ENCODE measurements around the gene PELI2.

DNA sequence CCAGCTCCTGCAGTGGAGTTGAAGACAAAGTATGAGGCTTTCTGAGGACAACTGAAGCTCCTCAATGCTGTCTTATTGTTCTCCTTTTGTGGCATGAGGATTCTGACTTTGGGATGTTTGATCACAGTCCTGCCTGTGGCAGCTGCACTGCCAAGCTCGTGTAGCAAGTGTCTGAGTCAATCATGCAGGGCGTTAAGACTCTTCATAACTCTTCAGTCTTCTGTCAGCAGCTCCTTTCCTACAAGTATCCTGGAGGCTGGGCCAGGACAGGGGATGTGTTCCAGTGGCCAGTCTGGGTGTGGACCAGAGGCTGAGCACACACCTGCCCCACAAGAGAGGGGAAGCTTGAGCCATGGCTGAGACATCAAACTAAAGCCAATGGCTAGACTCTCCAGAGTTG lies 94.3 kb downstream of the PELI2 start:
- TF ChIP-seq, protein P1, sequence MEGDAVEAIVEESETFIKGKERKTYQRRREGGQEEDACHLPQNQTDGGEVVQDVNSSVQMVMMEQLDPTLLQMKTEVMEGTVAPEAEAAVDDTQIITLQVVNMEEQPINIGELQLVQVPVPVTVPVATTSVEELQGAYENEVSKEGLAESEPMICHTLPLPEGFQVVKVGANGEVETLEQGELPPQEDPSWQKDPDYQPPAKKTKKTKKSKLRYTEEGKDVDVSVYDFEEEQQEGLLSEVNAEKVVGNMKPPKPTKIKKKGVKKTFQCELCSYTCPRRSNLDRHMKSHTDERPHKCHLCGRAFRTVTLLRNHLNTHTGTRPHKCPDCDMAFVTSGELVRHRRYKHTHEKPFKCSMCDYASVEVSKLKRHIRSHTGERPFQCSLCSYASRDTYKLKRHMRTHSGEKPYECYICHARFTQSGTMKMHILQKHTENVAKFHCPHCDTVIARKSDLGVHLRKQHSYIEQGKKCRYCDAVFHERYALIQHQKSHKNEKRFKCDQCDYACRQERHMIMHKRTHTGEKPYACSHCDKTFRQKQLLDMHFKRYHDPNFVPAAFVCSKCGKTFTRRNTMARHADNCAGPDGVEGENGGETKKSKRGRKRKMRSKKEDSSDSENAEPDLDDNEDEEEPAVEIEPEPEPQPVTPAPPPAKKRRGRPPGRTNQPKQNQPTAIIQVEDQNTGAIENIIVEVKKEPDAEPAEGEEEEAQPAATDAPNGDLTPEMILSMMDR (IDR thresholded peaks at IDR 0.05; ENCODE audit: insufficient read depth, low read length, poor library complexity, severe bottlenecking): no peak
- no peak for TF ChIP-seq EZH2phosphoT487 (conservative IDR thresholded peaks at IDR 0.05; ENCODE audit: low read length)

Data from SU-DHL-6 (cell line).